ENCODE data around the gene ITGA2B.

The ITGA2B gene

GRCh38 chr17:44376124-44376523 is 13.3 kb downstream of the ITGA2B start:
- TF ChIP-seq EGR1 (IDR thresholded peaks at IDR 0.05) = no peak
- no peak for TF ChIP-seq FOXM1 (IDR thresholded peaks at IDR 0.05; ENCODE audit: borderline replicate concordance, low read depth)
- no peak for TF ChIP-seq TCF12 (IDR thresholded peaks at IDR 0.05; ENCODE audit: low read depth)
- TF ChIP-seq MAX (IDR thresholded peaks at IDR 0.05) = no peak
- no peak for TF ChIP-seq TAF1 (IDR thresholded peaks at IDR 0.05; ENCODE audit: low read depth)
- no peak for TF ChIP-seq ZBTB7A (IDR thresholded peaks at IDR 0.05; ENCODE audit: low read depth)

- TF ChIP-seq MAX (IDR thresholded peaks at IDR 0.05) (no peak), FOXM1 (IDR thresholded peaks at IDR 0.05; ENCODE audit: borderline replicate concordance, low read depth) (no peak), EP300 (IDR thresholded peaks at IDR 0.05; ENCODE audit: borderline replicate concordance) (no peak), ZBTB7A (IDR thresholded peaks at IDR 0.05; ENCODE audit: low read depth) (no peak), CEBPB (IDR thresholded peaks at IDR 0.05) (no peak), REST (IDR thresholded peaks at IDR 0.05; ENCODE audit: low read depth) (no peak), CREB1 (IDR thresholded peaks at IDR 0.05; ENCODE audit: low read depth) (no peak), RAD21 (IDR thresholded peaks at IDR 0.05; ENCODE audit: low read depth) (no peak), TAF1 (IDR thresholded peaks at IDR 0.05; ENCODE audit: low read depth) (no peak), NFIC (IDR thresholded peaks at IDR 0.05) (no peak), YY1 (IDR thresholded peaks at IDR 0.05; ENCODE audit: low read depth) (no peak)
These were observed 14.0 kb downstream of the ITGA2B start for GRCh38 chr17:44375196-44376017.

- peak; percentile 4; the same call in 1 of the 2 replicates for TF ChIP-seq RAD21 (IDR thresholded peaks at IDR 0.05; ENCODE audit: low read depth)
- no peak for TF ChIP-seq USF1 (IDR thresholded peaks at IDR 0.05)
- TF ChIP-seq TCF12 (IDR thresholded peaks at IDR 0.05; ENCODE audit: low read depth) = no peak
- peak; percentile 24; the same call in 1 of the 2 replicates for TF ChIP-seq MAX (IDR thresholded peaks at IDR 0.05)
- TF ChIP-seq YY1 (IDR thresholded peaks at IDR 0.05; ENCODE audit: low read depth) = peak; percentile 25; the same call in 1 of the 2 replicates
- TF ChIP-seq TEAD4 (IDR thresholded peaks at IDR 0.05) = 0 out of 2 replicates have a peak, but pooled peaks have one; percentile 8
- TF ChIP-seq TAF1 (IDR thresholded peaks at IDR 0.05; ENCODE audit: low read depth) = peak; percentile 32; the same call in 1 of the 2 replicates
These were observed 14.9 kb downstream of the ITGA2B start for GRCh38 chr17:44374306-44375195.

GRCh38 chr17:44372036-44372435 is 17.4 kb downstream of the ITGA2B start:
- TF ChIP-seq REST (IDR thresholded peaks at IDR 0.05; ENCODE audit: low read depth) (no peak), YY1 (IDR thresholded peaks at IDR 0.05; ENCODE audit: low read depth) (no peak), CREB1 (IDR thresholded peaks at IDR 0.05; ENCODE audit: low read depth) (no peak), EGR1 (IDR thresholded peaks at IDR 0.05) (no peak), FOXM1 (IDR thresholded peaks at IDR 0.05; ENCODE audit: borderline replicate concordance, low read depth) (no peak), RAD21 (IDR thresholded peaks at IDR 0.05; ENCODE audit: low read depth) (no peak), NFIC (IDR thresholded peaks at IDR 0.05) (no peak), USF1 (IDR thresholded peaks at IDR 0.05) (no peak), TEAD4 (IDR thresholded peaks at IDR 0.05) (no peak), EP300 (IDR thresholded peaks at IDR 0.05; ENCODE audit: borderline replicate concordance) (no peak), MAX (IDR thresholded peaks at IDR 0.05) (no peak), TCF12 (IDR thresholded peaks at IDR 0.05; ENCODE audit: low read depth) (no peak), CEBPB (IDR thresholded peaks at IDR 0.05) (no peak)
